Posterior vena cava (tissue), 2 donors: ENCODE results near the gene KLHDC8A. TPM values are rescaled to one million over a fixed set of nuclear protein-coding genes. Genes with fewer than 3 reads are reported as not detected.
"Not testable (repeated sequence)": the region's sequence is repeated elsewhere in the genome, so short reads cannot be mapped to it uniquely, and the experiment has no call there.

Experiments
- DNase-seq: peaks from one replicate; pipeline ENCODE4 v3.0.0-alpha.2; 2020; ENCODE audit warnings: low spot score
- intact Hi-C, 2 donors: fragments of 100-400 bp; cut with DNase I; formaldehyde crosslinking; loops; one replicate each; pipeline versions ENCODE4 v1.14.1 to v1.14.2; 2022 to 2023
- total RNA-seq, 2 donors: library from RNA; stranded (reverse); fragmentation: NEBNext Ultra II Directional; extraction: Animal tissue kit (Norgen Biotek cat#: 25700); gene quantifications; one replicate each; pipeline ENCODE4 v1.2.1, GENCODE V29; 2021
- donor health status: DM: yes; HTN: yes; CAD: no.
- donor health status: DM: yes; HTN: yes; CAD: no.

KLHDC8A gene
- total RNA-seq, 2 donors from 2014 or later, result 0.83 TPM; not detected in 1

- no peak for DNase-seq
- intact Hi-C loops, result no loop called here
Observed at GRCh38 chr1:205304046-205304694, 52.6 kb downstream of the KLHDC8A start.

- intact Hi-C loops, result no loop called here
- no peak for DNase-seq
Observed at GRCh38 chr1:205303247-205303888, 53.4 kb downstream of the KLHDC8A start.

GRCh38 chr1:205301842-205302588 lies 54.7 kb downstream of the KLHDC8A start:
- intact Hi-C loops, result no loop called here

DNA sequence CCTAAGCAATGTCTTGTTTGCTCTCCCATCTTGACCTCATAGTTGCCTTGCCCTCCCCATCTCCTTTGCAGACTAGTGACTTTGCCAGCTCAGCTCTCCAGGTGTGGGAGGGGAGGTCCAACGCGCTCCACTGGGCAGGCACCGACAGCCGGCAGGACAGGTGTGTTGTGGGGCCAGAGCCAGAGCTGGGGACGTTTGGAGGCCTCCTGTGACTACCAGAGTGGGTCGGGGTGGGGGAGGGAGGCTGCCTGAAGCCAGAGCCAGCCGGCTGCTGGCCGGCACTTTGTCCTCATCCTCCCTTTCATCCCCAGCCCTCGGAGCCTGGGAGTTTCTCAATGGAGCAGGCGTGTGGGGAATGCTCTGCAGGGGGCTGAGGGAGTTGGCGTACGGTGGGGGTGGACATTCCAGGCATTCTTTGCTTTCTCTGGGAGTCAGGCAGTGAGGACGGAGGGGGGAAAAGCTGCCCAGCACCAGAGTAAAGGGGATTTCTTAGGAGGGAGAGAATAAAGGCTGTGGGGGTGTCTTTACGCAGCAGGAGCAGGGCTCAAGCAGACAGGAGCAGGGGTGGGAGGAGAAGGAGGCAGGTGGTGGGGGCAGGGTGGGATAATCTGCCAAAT lies 55.4 kb downstream of the KLHDC8A start:
- intact Hi-C loops, result no loop called here
- no peak for DNase-seq

More at GRCh38 chr1:205301842-205302588, 54.7 kb downstream of the KLHDC8A start:
- DNase-seq, result no peak

GRCh38 chr1:205300149-205300548 lies 56.6 kb downstream of the KLHDC8A start:
- no peak for DNase-seq
- intact Hi-C loops, result no loop called here

DNA sequence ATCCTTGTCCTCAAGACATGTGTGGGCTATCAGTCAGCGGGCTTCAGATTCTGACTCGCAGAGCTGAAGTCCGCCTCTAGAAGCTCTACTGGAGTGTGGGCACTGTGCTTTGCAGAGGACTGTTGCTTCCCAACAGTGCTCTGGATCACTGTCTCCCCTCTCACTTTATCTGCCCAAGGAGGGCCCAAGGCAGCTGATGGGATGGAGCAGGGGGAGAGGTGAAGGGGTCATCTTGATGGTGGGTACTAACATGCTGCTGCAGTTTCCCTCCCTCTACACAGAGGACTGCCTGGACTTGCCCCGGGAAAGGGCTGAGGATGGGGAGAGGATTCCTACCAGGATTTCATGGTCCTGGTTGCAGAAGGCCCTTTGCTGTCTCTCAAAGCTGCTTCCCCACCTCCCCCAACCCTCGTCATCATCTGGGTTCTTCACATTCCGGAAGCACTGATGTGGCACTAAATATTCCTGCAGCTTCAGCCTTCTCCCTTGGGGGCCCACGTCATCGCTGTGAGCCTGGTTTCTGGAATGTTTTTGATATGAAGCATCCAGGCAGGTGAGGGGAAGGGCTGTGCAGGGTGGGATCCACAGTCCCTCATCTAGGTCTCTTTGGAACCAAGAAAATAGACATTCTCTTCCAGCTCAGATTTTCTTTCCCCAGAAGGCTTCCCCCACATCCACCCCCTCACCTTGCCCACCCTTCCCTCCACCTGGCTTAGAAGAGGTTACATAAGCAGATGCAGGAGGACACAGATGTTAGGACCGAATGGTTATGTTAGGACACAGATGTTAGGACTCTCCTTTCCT lies 58.3 kb downstream of the KLHDC8A start:
- intact Hi-C loops, result no loop called here
- DNase-seq, result peak; percentile 82

- DNase-seq, intact Hi-C loops: not testable (repeated sequence)
Observed at GRCh38 chr1:205297546-205298177, 59.1 kb downstream of the KLHDC8A start.

GRCh38 chr1:205296154-205296553 lies 60.6 kb downstream of the KLHDC8A start:
- intact Hi-C loops, result no loop called here
- no peak for DNase-seq

DNA sequence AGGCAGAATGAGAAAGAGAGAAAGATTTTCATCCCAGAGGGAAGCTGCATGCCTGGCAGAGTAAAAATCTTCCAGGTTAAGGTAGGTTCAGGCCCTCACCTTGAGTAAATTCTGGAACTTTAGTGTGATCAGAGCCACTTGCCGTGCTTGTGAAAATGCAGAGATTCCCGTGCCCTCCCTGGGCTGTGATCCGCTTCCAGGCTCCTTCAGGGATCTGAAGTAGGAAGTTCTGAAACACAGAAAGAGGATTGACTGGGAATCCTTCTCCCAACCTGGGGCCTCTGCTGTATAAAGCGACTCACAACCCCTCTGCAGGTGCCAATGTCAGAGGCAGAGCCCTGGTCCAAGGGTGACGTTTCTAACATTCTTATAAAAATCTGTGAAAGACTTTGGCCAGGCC lies 61.8 kb downstream of the KLHDC8A start:
- DNase-seq, result no peak
- intact Hi-C loops, result no loop called here

DNA sequence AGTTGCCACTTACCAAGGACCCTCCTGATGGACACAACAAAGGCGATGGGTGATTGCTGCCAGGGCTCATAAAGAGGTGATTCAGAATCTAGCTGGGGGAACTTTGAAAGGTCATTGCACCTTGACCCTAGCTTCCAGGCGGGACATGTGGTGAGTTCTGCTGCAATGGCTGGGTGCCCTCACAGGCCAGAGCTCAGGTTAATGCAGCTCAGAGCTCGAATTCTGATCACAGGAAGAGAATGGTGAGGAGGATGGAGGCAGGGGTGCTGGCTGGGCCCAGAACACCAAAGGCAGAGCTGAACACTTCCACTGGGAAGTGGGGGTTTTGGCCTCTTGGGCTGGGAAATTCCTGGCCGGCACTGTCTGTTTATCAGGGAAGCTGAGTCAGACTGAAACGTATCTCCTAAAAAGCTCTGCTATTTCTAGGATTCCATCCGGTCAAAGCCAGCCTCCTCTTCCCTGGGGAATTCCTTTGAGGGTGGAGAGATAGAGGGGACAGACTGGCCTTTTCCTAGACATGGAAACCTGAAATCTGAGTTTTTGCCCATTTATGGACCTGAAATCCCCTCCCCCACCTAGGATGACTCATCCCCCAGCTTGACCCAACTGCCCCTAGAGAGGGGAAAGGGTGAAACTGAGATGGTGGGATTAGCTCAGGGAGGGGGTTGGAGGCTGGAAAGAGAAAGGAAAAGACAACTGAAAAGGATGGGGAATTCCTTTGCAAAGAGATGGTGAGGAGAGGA lies 62.4 kb downstream of the KLHDC8A start:
- peak; percentile 86 for DNase-seq
- intact Hi-C loops, result no loop called here

GRCh38 chr1:205293350-205294074 lies 63.2 kb downstream of the KLHDC8A start:
- intact Hi-C loops, result no loop called here

DNA sequence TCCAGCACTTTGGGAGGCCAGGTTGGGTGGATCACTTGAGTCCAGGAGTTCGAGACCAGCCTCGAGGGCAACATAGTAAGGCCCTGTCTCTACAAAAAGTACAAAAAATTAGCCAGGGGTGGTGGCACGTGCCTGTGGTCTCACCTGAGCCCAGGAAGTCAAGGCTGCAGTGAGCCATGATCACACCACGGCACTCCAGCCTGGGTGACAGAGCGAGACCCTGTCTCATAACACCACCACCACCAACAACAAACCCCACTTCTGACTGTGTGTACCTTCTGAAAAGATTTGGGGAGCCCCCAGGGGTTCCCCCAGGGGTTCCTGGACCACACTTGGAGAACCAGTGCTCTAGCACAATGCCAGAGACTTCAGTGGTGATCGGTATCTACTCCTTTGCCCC lies 65.1 kb downstream of the KLHDC8A start:
- intact Hi-C loops, result no loop called here
- DNase-seq, result no peak

More at GRCh38 chr1:205293350-205294074, 63.2 kb downstream of the KLHDC8A start:
- no peak for DNase-seq

DNA sequence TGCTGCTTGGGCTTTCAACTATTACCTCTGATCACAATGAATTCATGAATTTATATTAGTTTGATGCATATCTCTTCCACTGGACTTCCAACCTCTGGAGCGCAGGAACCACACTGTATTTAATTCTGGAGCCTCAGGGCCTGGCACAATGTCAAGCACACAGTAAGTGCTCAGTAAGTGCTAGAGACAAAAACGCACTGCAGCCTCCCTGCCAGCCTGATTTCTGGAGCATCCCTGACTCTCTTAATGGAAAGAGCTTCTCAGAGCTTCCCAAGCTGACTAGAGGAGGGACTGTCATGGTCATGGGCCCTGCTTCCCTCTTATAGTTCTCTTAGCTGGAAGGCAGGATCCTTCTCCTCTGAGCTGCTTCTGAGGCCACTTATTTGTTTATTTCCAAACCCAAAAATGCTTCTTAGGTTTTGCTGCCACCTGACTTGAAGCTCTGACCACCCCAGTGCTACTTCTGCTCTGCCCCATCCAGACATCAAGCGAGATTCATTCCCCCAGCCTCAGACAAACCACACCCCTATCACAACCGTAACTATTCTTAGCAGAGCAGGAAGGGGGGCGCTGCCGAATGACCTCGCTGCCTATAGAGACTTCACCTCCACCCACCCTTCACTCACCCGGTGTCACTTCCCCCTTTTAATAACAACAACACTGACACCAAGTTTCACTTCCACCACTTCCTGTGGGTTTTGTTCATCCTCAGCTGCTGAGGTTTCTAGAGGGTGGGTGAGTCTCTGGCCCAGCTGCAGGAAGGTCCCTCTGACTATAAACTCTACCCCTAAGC lies 68.8 kb downstream of the KLHDC8A start:
- peak; percentile 83 for DNase-seq
- intact Hi-C loops, result no loop called here

- no peak for DNase-seq
- intact Hi-C loops, result no loop called here
Observed at GRCh38 chr1:205287076-205287475, 69.6 kb downstream of the KLHDC8A start.

GRCh38 chr1:205286335-205286950 lies 70.3 kb downstream of the KLHDC8A start:
- DNase-seq, result no peak
- intact Hi-C loops, result no loop called here
